A673 (cell line): Measurements from ENCODE around the gene TEX51. TPM values are rescaled to one million over a fixed set of nuclear protein-coding genes. Genes with fewer than 3 reads are reported as not detected.

Experiments used
- BruUV-seq: library from RNA; stranded (reverse); fragments of 400-500 nt; replicated peaks from 2 replicates; lab custom pipeline; 2021; lab: Mats Ljungman, UMichigan
- CTCF ChIA-PET: fragments of 300-600 bp; sonication (Branson Sonifier 250); formaldehyde crosslinking; loops from one replicate; lab custom pipeline; 2022; ENCODE audit warnings: antibody characterized with exemption; lab: Charles Lee
- POLR2A ChIA-PET: fragments of 300-600 bp; sonication (Branson Sonifier 250); formaldehyde crosslinking; loops from one replicate; lab custom pipeline; 2022; ENCODE audit warnings: antibody characterized with exemption; ENCODE audit not compliant: low non-redundant PET; lab: Charles Lee
- DNase-seq: peaks from one replicate; pipeline ENCODE4 v3.0.0-alpha.2; 2015; ENCODE audit warnings: low spot score
- H3K27ac ChIP-seq: fragments of 200-600 bp; sonication (generic); 2 replicates; pipeline ENCODE4 v1.5.1; 2016; ENCODE audit warnings: mixed run types, low read depth, mild to moderate bottlenecking, mixed read lengths, antibody characterized with exemption, low read length; ENCODE audit not compliant: poor library complexity, severe bottlenecking
- H3K27me3 ChIP-seq: fragments of 200-600 bp; sonication (generic); replicated peaks from 2 replicates; pipeline ENCODE4 v1.6.1; 2017; ENCODE audit warnings: mixed run types, low read depth, mild to moderate bottlenecking, mixed read lengths, antibody characterized with exemption, low read length; ENCODE audit not compliant: insufficient read depth, poor library complexity
- H3K36me3 ChIP-seq: fragments of 200-600 bp; sonication (generic); 2 replicates; pipeline ENCODE4 v1.6.1; 2016; ENCODE audit warnings: mixed run types, mild to moderate bottlenecking, mixed read lengths, antibody characterized with exemption, low read length; ENCODE audit not compliant: insufficient read depth, poor library complexity, severe bottlenecking
- H3K4me1 ChIP-seq: fragments of 200-600 bp; sonication (generic); 2 replicates; pipeline ENCODE4 v1.6.1; 2017; ENCODE audit warnings: mixed run types, mild to moderate bottlenecking, mixed read lengths, antibody characterized with exemption, low read length; ENCODE audit not compliant: insufficient read depth, poor library complexity, severe bottlenecking
- H3K4me3 ChIP-seq: fragments of 200-600 bp; sonication (generic); 2 replicates; pipeline ENCODE4 v1.5.1; 2016; ENCODE audit warnings: low read depth, mixed run types, mild to moderate bottlenecking, mixed read lengths, low read length; ENCODE audit not compliant: poor library complexity, severe bottlenecking
- H3K9me3 ChIP-seq: fragments of 200-600 bp; sonication (generic); 2 replicates; pipeline ENCODE4 v1.6.1; 2016; ENCODE audit warnings: mixed run types, low read depth, mild to moderate bottlenecking, mixed read lengths, antibody characterized with exemption, low read length; ENCODE audit not compliant: poor library complexity, severe bottlenecking
- EZH2 ChIP-seq: fragments of 200-600 bp; sonication (generic); IDR thresholded peaks from 2 replicates; pipeline ENCODE4 v1.6.1; 2017; ENCODE audit warnings: borderline replicate concordance, low read depth, mild to moderate bottlenecking, mixed read lengths, antibody characterized with exemption, low read length; ENCODE audit not compliant: poor library complexity, severe bottlenecking
- intact Hi-C: fragments of 100-400 bp; cut with micrococcal nuclease; formaldehyde crosslinking; loops from one replicate; pipeline ENCODE4 v1.10.0; 2022; ENCODE audit not compliant: unreplicated experiment
- total RNA-seq: library from RNA; stranded (reverse); gene quantifications from 2 replicates; pipeline ENCODE4 v1.2.3, GENCODE V29; 2021
- TF ChIP-seq, protein P1 (sequence below): fragments of 300-800, 200-600 bp; sonication (generic); conservative IDR thresholded peaks from 2 replicates; pipeline ENCODE4 v1.5.1; 2017; ENCODE audit warnings: low read depth, mild to moderate bottlenecking, antibody characterized with exemption, low read length, moderate library complexity, mixed read lengths

Gene TEX51
- total RNA-seq, 1 experiment from 2014 or later, result not detected

DNA sequence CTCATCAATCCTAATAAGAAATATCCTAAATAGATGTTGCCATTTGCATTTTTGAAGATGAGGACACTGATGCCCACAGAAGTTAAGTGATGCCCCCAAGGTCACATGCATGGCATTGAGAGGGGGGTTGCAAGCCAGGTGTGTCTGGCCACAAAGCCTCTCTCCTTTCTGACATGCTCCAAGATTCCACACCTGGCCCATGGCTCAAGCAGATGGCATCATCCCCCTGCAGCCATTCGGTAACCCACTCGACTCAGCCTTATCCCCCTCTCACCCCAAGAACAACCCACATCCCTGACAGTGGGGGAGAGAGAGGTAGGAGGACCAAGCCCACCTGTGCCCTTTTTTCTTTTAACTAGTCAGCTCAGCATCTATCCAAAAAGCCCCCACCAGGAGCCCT is 16.5 kb upstream of the TEX51 start:
- CTCF ChIA-PET, result no interaction called here
- TF ChIP-seq, protein P1, sequence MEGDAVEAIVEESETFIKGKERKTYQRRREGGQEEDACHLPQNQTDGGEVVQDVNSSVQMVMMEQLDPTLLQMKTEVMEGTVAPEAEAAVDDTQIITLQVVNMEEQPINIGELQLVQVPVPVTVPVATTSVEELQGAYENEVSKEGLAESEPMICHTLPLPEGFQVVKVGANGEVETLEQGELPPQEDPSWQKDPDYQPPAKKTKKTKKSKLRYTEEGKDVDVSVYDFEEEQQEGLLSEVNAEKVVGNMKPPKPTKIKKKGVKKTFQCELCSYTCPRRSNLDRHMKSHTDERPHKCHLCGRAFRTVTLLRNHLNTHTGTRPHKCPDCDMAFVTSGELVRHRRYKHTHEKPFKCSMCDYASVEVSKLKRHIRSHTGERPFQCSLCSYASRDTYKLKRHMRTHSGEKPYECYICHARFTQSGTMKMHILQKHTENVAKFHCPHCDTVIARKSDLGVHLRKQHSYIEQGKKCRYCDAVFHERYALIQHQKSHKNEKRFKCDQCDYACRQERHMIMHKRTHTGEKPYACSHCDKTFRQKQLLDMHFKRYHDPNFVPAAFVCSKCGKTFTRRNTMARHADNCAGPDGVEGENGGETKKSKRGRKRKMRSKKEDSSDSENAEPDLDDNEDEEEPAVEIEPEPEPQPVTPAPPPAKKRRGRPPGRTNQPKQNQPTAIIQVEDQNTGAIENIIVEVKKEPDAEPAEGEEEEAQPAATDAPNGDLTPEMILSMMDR, result no peak
- no peak for TF ChIP-seq EZH2
- Histone ChIP-seq H3K4me3 (no peak overlapping the region), H3K36me3 (no peaks in the 10 kb centered on the region), H3K9me3 (no peaks in the 10 kb centered on the region), H3K27ac (no peak overlapping the region), H3K27me3 (no peaks in the 10 kb centered on the region), H3K4me1 (peaks cover 2% of the 10 kb centered on the region)
- DNase-seq, result no peak
- BruUV-seq, result no TSS peak
- POLR2A ChIA-PET, result no interaction called here
- intact Hi-C loops, result no loop called here

DNA sequence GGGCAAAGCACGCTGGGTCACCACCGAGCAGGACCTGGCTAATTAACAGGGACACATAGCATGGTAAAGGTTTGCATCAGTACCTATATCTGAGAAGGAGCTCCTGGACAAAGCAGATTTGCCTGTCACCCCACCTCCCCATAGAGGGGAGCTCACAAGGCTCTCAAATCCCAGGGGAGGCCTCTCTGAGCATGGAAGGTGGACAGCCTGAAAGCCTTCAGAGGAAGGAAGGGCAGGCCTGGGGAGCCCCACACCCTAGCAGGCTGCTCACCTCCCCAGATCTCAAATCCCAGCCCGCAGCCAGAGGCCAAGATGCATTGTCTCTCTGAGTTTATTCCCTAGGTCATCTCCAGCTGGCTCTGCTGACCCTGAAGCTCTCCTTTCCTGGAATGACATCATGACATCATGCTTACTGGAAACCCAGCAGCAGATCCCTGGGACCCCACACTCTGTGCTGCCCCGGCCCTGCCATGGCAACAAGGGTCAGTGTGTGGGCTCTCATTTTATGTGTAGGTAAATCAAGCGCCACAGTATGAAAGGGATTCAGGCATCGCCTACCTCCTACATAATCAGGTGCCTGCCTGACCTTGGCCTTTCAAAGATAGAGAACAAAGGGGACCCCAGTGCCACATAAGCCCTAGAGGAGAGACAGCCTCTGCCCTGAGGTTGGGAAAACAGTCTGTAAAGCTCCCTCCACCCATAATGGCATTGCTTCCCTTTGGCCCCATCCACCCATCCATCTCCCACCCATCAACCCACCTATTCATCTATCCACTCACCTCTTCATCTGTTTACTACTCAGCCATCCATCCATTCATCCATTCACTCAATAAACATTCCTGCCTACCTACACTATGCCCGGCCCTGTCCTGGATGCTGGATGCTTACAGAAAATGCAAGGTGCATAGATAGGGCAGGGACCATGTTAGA is 15.7 kb upstream of the TEX51 start:
- ChIA-PET POLR2A (no interaction called here), CTCF (no interaction called here)
- BruUV-seq, result no TSS peak
- no peak overlapping the region for H3K4me3 ChIP-seq
- no peak overlapping the region for H3K27ac ChIP-seq
- H3K4me1 ChIP-seq, result peaks cover 2% of the 10 kb centered on the region
- intact Hi-C loops, result no loop called here
- TF ChIP-seq EZH2, result no peak
- TF ChIP-seq, protein P1, result no peak
- no peaks in the 10 kb centered on the region for H3K36me3 ChIP-seq
- no peaks in the 10 kb centered on the region for H3K9me3 ChIP-seq
- no peak for DNase-seq
- no peaks in the 10 kb centered on the region for H3K27me3 ChIP-seq

DNA sequence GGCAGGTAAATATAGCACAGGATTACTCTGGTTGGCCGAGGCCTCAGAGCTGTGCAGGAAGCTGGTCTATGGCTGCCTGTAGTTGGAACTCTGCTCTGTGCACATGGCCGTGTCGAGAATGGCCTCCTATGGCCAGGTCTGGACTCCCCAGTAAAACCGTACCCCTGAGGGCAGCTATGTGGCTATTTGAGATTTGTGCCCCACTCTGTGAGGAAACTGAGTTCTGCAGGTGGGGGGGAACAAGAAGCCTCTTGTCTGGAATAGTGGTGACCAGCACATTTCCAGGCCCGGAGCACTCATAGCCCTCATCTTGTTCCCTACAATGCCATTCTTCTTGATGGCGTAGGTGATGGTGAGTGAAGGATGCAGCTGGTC is 15.0 kb upstream of the TEX51 start:
- no peak for TF ChIP-seq EZH2
- TF ChIP-seq, protein P1, result no peak
- POLR2A ChIA-PET, result no interaction called here
- intact Hi-C loops, result no loop called here
- Histone ChIP-seq H3K36me3 (no peaks in the 10 kb centered on the region), H3K27ac (no peak overlapping the region), H3K4me1 (peaks cover 2% of the 10 kb centered on the region), H3K4me3 (no peak overlapping the region), H3K9me3 (no peaks in the 10 kb centered on the region), H3K27me3 (no peaks in the 10 kb centered on the region)
- BruUV-seq, result no TSS peak
- DNase-seq, result no peak
- CTCF ChIA-PET, result no interaction called here
